Activated T-helper 2 cell treated with anti-CD3 and anti-CD28 coated beads, Interferon-gamma antibody, Interleukin-2, Interleukin-4, amounts not matched to agents 10 μg/mL and 5 μg/mL and 100 μg/mL, durations not matched to agents 14 hours and 24 hours and 36 hours (primary cell): ENCODE results near the gene DNAH8. TPM values are rescaled to one million over a fixed set of nuclear protein-coding genes. Genes with fewer than 3 reads are reported as not detected.
"Not testable (repeated sequence)": the region's sequence is repeated elsewhere in the genome, so short reads cannot be mapped to it uniquely, and the experiment has no call there.

Experiments used
- DNase-seq: peaks from one replicate; pipeline ENCODE4 v3.0.0; 2021; ENCODE audit warnings: low spot score
- H3K27ac Mint-ChIP-seq: one replicate; pipeline ENCODE4 v1.8.0; 2021; ENCODE audit warnings: mixed read lengths
- H3K27me3 Mint-ChIP-seq: one replicate; pipeline ENCODE4 v1.8.0; 2021; ENCODE audit warnings: low read depth, mixed read lengths
- H3K36me3 Mint-ChIP-seq: one replicate; pipeline ENCODE4 v1.8.0; 2021; ENCODE audit warnings: low read depth, mixed read lengths
- H3K4me1 Mint-ChIP-seq: one replicate; pipeline ENCODE4 v1.8.0; 2021; ENCODE audit warnings: low read depth, mixed read lengths
- H3K4me3 Mint-ChIP-seq: one replicate; pipeline ENCODE4 v1.8.0; 2021; ENCODE audit warnings: low read depth, mild to moderate bottlenecking, moderate library complexity, mixed read lengths
- H3K9me3 Mint-ChIP-seq: one replicate; pipeline ENCODE4 v1.8.0; 2021; ENCODE audit warnings: mixed read lengths
- intact Hi-C: fragments of 100-400 bp; cut with micrococcal nuclease; formaldehyde crosslinking; loops from one replicate; pipeline ENCODE4 v1.15.1; 2023
- total RNA-seq: library from RNA; stranded (reverse); gene quantifications from 2 replicates; pipeline ENCODE4 v1.2.3, GENCODE V29; 2022

The DNAH8 gene
- total RNA-seq, 1 donor from 2014 or later: not detected

DNA sequence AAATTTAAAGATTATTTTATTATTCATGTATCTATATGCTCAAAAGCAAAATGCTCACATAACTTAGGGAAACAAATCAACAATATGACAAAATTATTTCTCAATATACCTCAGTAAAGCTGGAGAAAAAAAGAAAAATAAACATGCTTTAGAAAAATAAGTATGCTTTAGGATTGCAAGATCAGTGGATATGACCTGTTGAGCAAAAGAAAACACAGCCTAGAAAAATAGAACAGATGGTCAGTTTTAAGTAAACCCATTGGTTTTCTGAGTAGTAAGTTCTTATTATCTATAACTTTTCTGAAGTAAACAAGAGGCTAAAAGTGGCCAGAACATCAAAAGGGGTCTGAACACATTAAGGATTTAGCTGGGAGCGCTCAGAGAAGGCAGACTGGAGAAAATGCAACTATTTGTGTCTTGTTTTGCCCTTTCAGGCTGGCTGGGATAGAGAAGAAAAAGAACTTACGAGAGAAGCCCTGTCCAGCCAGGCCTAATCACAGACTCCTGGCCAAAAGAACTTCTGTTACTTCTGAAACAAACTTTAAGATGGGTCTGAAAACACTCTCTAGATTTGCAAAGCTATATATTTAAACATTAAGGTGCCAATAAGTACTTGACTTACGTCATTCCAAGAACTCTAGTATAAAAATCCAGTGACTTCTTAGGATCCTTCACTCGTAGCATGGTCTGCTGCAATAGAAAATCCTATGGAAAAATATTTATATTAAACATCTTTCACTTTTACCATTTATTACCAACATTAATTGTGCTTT lies 28.7 kb upstream of the DNAH8 start:
- no peak overlapping the region for H3K27ac Mint-ChIP-seq

DNA sequence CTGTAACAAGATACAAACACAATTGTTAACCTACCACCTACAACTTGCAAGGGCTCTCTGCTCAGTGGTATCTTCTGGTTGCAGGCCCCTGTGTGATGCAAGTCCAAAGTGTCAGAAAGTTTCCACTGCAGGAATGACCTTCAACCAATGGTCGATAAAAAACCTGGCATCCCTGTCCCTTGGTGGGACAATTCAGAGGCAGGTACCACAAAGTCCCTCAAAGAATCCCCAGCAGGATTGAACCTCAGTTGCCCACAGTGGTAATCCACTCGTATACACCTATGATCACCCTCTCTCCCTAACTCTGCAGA lies 28.1 kb upstream of the DNAH8 start:
- no peak for DNase-seq
- H3K4me1 Mint-ChIP-seq: peaks cover 28% of the 10 kb centered on the region
- no peaks in the 10 kb centered on the region for H3K9me3 Mint-ChIP-seq
- no peak overlapping the region for H3K4me3 Mint-ChIP-seq
- intact Hi-C loops: no loop called here
- no peak overlapping the region for H3K27ac Mint-ChIP-seq
- H3K36me3 Mint-ChIP-seq: peaks cover 38% of the 10 kb centered on the region
- no peaks in the 10 kb centered on the region for H3K27me3 Mint-ChIP-seq

More for the DNA sequence above, 28.7 kb upstream of the DNAH8 start:
- no peaks in the 10 kb centered on the region for H3K9me3 Mint-ChIP-seq
- H3K36me3 Mint-ChIP-seq: peaks cover 43% of the 10 kb centered on the region
- no peak for DNase-seq
- H3K4me1 Mint-ChIP-seq: peaks cover 28% of the 10 kb centered on the region
- H3K27me3 Mint-ChIP-seq: no peaks in the 10 kb centered on the region
- intact Hi-C loops: no loop called here
- no peak overlapping the region for H3K4me3 Mint-ChIP-seq

DNA sequence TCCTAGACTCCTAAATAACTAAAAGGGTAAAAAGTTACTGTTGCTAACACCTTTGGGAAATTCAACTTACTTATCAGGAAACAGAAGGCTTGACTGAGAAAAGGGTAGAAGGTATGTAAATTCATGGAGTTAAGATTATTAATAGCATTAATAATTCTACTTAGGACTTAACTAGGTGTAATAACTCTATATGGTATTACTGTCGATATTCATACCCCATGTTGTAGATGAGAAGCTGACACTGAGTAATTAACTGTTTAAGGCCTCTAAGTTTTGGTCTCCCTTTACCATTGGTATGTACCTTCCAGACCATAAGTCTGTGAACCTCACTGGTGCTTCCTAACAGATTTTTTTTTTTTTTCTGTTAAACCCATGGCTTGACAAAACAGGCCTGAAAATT lies 27.6 kb upstream of the DNAH8 start:
- Mint-ChIP-seq H3K36me3 (peaks cover 34% of the 10 kb centered on the region), H3K9me3 (no peaks in the 10 kb centered on the region), H3K4me1 (peaks cover 31% of the 10 kb centered on the region), H3K27ac (no peak overlapping the region), H3K27me3 (no peaks in the 10 kb centered on the region), H3K4me3 (no peak overlapping the region)
- no peak for DNase-seq
- intact Hi-C loops: no loop called here

DNA sequence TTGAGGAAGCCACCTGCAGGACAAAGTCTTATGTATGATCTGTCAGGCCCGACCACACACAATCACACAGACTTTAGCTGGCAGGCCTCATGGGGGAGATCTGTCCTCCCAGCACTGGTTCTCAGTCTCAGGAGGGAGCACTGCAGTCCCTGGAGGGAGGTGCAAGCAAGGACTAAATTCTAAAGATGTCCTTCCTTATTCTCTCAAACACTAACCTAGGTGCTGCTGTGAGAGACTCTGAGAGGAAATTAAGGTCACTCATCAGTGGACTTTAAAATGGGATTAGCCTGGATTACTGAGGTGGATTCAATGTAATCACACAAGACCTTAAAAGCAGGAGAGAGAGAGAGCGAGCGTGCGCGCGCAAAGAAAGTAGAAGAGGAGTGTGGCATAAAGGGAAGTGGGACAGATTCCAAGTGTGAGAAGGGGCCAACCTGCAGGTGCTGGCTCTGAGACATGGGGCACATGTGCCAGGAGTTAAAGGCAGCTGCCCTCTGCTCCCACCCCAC lies 26.5 kb upstream of the DNAH8 start:
- no peaks in the 10 kb centered on the region for H3K9me3 Mint-ChIP-seq
- peaks cover 33% of the 10 kb centered on the region for H3K36me3 Mint-ChIP-seq
- no peak for DNase-seq
- intact Hi-C loops: no loop called here
- no peaks in the 10 kb centered on the region for H3K27me3 Mint-ChIP-seq
- peak overlapping the region; percentile 10 for H3K27ac Mint-ChIP-seq
- peaks cover 34% of the 10 kb centered on the region for H3K4me1 Mint-ChIP-seq
- H3K4me3 Mint-ChIP-seq: no peak overlapping the region

DNA sequence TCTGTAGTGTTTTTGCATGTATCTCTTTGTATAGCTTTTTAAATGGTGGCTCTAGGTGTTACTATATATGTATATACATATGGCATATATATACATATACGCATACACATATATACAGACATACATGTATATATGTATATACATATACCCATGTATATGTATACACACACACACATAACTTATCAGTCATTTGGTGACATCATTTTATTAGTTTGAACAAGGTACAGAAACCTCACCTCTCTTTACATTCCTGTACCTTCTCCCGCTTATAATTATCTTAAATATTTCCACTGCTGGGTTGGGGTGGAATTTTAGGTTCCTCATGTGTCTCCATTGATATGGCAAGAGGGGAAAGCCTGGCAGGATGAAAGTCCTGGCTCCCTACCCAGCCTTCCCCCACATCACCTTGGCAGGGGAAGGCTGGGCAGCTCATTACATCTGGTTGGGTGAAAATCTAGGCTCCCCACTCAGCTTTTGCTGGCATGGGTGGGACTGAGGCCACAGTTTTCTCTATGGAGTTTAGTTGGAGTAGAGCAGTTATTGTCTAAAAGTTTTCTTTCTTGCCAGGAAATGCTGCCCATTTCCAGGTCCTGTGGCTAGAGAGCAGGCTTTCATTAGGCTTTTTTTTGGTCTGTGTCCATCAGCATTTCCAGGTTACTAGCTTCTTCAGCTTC lies 19.7 kb upstream of the DNAH8 start:
- Mint-ChIP-seq H3K9me3 (peaks cover 9% of the 10 kb centered on the region), H3K27me3 (no peaks in the 10 kb centered on the region), H3K36me3 (peaks cover 68% of the 10 kb centered on the region), H3K4me3 (no peak overlapping the region), H3K4me1 (peaks cover 49% of the 10 kb centered on the region), H3K27ac (no peak overlapping the region)
- intact Hi-C loops: no loop called here
- no peak for DNase-seq

DNA sequence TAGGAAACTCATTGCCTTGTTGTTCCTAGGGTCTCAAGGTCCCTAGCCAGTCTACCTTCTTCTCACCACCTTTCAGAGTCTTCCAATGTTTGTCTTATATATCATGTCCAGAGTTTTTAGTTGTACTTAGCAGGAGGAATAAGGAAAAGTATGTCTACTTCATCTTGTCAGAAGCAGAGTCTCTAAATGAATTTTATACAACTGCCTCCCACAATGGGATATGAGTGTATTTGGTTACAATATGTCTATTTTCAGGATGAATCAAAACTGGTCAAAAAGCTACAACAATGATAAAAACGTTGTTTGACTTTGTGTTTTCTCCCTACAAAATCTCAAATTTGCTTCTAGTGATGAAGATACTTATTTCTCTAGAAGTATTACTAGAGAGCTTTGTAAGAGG lies 19.2 kb upstream of the DNAH8 start:
- H3K27ac Mint-ChIP-seq: peak overlapping the region; percentile 14
- intact Hi-C loops: no loop called here

DNA sequence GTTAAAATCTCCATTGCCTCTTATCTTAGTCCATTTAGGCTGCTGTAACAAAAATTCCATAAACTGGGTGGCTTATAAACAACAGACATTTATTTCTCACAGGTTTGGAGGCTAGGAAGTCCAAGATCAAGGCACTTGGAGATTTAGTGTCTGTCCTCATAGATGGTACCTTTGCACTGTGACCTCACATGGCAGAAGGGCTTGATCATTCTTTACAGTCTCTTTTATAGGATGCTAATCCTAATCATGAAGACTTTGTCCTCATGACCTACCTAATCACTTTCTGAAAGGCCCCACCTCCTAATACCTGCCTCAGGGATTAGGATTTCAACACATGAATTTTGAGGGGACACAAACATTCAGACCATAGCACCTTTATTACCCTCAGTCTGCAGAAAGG lies 18.8 kb upstream of the DNAH8 start:
- Mint-ChIP-seq H3K27me3 (no peaks in the 10 kb centered on the region), H3K36me3 (peaks cover 76% of the 10 kb centered on the region), H3K9me3 (peaks cover 10% of the 10 kb centered on the region), H3K4me1 (peaks cover 50% of the 10 kb centered on the region), H3K4me3 (no peak overlapping the region), H3K27ac (no peak overlapping the region)
- DNase-seq: no peak
- intact Hi-C loops: no loop called here

More for the DNA sequence above, 19.2 kb upstream of the DNAH8 start:
- H3K4me1 Mint-ChIP-seq: peaks cover 50% of the 10 kb centered on the region
- no peak overlapping the region for H3K4me3 Mint-ChIP-seq
- peaks cover 10% of the 10 kb centered on the region for H3K9me3 Mint-ChIP-seq
- no peaks in the 10 kb centered on the region for H3K27me3 Mint-ChIP-seq
- H3K36me3 Mint-ChIP-seq: peaks cover 73% of the 10 kb centered on the region
- DNase-seq: no peak

DNA sequence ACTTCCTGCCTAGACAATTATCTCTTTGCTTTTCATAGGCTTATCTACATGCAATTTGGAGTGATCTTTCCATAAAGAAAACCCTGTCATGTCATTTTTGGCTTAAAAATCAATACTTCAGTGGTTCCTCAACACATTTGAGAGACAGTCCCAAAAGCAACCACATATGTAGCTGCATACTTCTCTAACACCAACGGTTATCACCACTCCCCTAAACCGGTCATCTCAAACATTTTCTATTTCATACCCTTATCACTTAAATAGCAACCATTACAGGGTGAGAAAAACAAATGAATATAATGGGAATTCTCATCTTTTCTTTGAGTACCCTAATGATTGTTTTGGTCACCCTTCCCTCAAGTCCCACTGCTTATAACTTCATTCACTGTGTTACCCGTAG lies 17.3 kb upstream of the DNAH8 start:
- Mint-ChIP-seq H3K27ac (peak overlapping the region; percentile 34), H3K4me1 (peaks cover 58% of the 10 kb centered on the region), H3K36me3 (peaks cover 86% of the 10 kb centered on the region), H3K4me3 (no peak overlapping the region), H3K9me3 (peaks cover 13% of the 10 kb centered on the region), H3K27me3 (no peaks in the 10 kb centered on the region)
- intact Hi-C loops: loop anchor here (2.0 kb wide), 1 partner anchor 17 kb away; the partner anchor contains the start of gene DNAH8
- no peak for DNase-seq

DNA sequence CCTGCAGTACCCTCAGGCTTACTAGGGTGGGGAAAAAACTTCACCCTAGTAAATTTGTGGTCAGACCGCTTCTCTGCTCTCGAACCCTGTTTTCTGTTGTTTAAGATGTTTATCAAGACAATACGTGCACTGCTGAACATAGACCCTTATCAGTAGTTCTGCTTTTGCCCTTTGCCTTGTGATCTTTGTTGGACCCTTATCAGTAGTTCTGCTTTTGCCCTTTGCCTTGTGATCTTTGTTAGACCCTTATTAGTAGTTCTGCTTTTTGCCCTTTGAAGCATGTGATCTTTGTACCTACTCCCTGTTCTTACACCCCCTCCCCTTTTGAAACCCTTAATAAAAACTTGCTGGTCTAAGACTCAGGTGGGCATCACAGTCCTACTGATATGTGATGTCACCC lies 15.4 kb upstream of the DNAH8 start:
- H3K4me3 Mint-ChIP-seq, H3K27ac Mint-ChIP-seq, DNase-seq, H3K27me3 Mint-ChIP-seq: not testable (repeated sequence)
- peaks cover 72% of the 10 kb centered on the region for H3K36me3 Mint-ChIP-seq
- intact Hi-C loops: loop anchor here (2.0 to 5.0 kb wide), 2 partner anchors 15 to 62 kb away; partner anchors contain the start of genes BTBD9 and DNAH8
- H3K9me3 Mint-ChIP-seq: peaks cover 13% of the 10 kb centered on the region
- peaks cover 56% of the 10 kb centered on the region for H3K4me1 Mint-ChIP-seq

DNA sequence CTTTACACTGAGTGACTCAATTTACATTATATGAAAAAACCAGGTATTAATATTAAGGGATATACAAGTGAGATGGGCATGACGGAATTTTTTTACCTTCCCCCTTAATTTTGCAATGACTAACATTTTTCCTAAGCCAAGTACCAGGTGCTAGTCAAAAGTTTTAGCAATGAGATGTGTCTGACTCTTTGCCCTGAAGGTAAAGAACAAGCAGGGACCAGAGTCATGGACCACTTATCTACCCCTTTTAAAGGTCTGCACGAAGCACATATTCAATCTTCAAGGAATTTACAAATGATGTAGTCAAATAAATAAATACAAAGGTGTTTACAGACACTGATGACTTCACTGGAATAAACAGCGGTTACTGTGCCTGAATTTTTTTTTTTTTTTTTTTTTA lies 13.6 kb upstream of the DNAH8 start:
- Mint-ChIP-seq H3K27me3 (no peaks in the 10 kb centered on the region), H3K4me3 (peak overlapping the region; percentile 97), H3K36me3 (peaks cover 55% of the 10 kb centered on the region), H3K27ac (no peak overlapping the region), H3K4me1 (peaks cover 51% of the 10 kb centered on the region), H3K9me3 (peaks cover 13% of the 10 kb centered on the region)
- no peak for DNase-seq
- intact Hi-C loops: loop anchor here (5.0 kb wide), 1 partner anchor 64 kb away; the partner anchor contains the start of gene BTBD9

DNA sequence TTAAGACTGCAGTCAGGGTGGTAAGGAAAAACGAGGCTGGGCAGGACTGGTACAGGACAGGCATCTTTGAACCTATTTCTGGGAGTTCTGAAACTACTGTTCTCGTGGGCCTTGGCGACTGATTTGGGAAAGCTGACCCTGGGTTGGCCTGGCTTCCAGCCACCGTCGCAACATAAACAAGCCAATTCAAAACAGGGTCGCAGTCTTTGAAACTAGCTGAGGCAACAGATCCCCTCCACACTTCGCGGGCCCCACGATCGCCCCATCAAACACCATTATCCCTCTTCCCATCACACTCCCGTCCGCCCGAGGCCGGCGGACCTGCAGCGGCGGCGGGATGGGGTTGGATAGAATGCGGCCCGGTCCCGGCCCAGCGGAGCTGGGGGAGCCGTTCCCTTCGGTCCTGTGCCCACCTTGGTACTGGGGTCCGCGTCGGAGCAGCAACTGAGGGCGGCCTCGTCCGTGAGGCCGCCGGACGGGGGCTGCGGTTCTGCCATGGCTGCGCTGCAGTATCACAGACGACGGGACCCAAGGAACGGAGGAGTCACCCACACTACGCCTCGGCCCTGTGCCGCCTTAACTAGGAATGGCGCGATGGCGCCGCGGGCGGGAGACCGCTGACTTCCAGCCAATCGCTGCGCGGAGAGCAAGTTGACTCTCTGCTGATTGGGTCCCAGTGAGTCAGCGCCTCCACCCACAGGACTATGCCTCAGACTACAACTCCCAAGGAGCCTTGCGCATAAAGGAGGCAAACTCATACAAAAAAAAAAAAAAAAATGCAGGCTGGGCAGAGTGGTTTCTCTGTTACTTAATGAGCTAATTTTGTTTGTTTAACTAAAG lies 12.3 kb upstream of the DNAH8 start, which contains the start of gene GLO1:
Gene GLO1 (minus strand): TSS at position 588 of the 840 bp plus-strand sequence. CDS start 91 bp downstream, at position 497.
- DNase-seq: peak; percentile 95
- Mint-ChIP-seq H3K4me1 (peaks cover 43% of the 10 kb centered on the region), H3K27me3 (peaks cover 3% of the 10 kb centered on the region), H3K4me3 (peak within 1 kb of the TSS; percentile 97), H3K27ac (peak within 1 kb of the TSS; percentile 97), H3K36me3 (peaks cover 46% of the 10 kb centered on the region), H3K9me3 (peaks cover 13% of the 10 kb centered on the region)
- intact Hi-C loops: loop anchor here (1.0 to 5.0 kb wide), 2 partner anchors 11 to 65 kb away; partner anchors contain the start of gene BTBD9

DNA sequence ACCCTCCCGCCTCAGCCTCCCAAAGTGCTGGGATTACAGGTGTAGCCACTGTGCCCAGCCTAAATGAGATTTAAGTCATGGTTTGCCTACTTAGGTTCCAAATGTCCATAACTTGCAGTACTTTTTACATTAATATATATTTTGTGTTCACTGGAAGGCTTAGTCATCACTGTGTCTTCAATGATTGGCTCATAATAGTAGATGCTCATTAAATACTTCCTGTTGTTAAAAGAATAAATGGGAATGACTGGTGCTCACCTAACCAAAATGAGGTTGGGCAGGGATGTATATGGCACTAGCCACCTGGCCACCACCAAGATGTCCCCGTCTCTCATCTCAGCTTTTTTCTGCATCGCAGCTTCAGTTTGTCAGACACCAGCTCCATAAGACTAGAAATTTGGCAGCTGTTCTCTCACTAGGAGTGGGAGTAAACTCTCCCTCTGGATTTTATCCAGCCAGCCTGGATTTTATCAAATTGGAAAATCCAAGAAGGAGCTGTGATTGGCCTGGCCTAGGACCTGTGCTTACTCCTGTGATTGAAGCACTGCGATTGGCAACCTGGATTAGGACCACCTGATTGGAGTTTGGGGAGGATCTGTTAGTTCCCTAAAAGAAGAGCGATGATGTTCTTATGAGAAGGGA lies 11.0 kb upstream of the DNAH8 start:
- no peak overlapping the region for H3K27ac Mint-ChIP-seq
- DNase-seq: no peak

More for the DNA sequence above, 11.0 kb upstream of the DNAH8 start:
- Mint-ChIP-seq H3K9me3 (peaks cover 13% of the 10 kb centered on the region), H3K4me1 (peaks cover 35% of the 10 kb centered on the region), H3K36me3 (peaks cover 35% of the 10 kb centered on the region), H3K27me3 (peaks cover 11% of the 10 kb centered on the region), H3K4me3 (no peak overlapping the region)
- intact Hi-C loops: loop anchor here (1.0 to 5.0 kb wide), 2 partner anchors 9 to 67 kb away; partner anchors contain the start of gene BTBD9
